Astrocyte of the spinal cord (primary cell): Measurements from ENCODE around the gene ONECUT2.

Experiments used
- DNase-seq: peaks from one replicate; pipeline ENCODE4 v3.0.0; 2011; ENCODE audit warnings: low read depth, low spot score
- H3K4me3 ChIP-seq: 2 replicates; pipeline ENCODE4 v1.5.1; 2011; ENCODE audit warnings: low read depth, mild to moderate bottlenecking, low read length, moderate library complexity
- CTCF ChIP-seq: IDR thresholded peaks from 2 replicates; pipeline ENCODE4 v1.5.1; 2012; ENCODE audit warnings: low read depth, mild to moderate bottlenecking, low read length, inconsistent platforms
- in situ Hi-C: cut with HindIII; loops from 2 replicates; pipeline ENCODE4 v1.10.0; 2017; ENCODE audit warnings: low sequenced_read_pairs

ONECUT2 gene

DNA sequence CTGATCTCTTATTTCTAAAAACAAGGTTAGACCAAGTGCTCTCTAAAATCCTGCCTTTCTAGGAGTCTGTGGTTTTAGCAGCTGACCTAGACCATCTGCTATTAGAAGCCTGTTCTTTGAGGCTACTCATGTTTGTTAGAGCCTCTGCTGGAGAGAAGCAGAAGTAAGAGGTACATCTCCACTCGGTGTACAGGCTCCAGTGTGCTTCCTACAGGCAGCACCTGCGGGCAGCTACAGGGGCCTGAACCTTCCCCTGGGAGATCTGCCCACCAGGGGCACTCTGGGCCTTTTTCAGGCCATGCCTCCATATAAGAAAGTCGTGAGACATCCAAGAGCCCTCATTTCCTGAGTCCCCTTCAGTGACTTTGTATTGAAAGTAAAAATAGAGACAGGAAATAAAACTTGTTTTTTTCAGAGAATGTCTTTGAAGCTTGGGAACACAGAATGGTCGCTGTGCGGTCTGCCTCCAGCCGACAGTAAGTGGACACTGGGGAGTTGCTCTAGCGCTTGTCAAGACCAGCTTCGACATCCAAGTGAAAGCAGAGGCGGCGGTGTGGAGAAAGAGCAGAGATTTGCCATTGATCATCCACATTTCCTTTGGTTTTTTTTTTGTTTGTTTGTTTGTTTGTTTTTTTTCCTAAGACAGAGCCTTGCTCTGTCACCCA lies 31.7 kb downstream of the ONECUT2 start:
- DNase-seq = no peak
- no peak overlapping the region for H3K4me3 ChIP-seq
- TF ChIP-seq CTCF = no peak
- in situ Hi-C loops = no loop called here

GRCh38 chr18:57469884-57470283 lies 34.7 kb downstream of the ONECUT2 start:
- DNase-seq = no peak
- in situ Hi-C loops = no loop called here

DNA sequence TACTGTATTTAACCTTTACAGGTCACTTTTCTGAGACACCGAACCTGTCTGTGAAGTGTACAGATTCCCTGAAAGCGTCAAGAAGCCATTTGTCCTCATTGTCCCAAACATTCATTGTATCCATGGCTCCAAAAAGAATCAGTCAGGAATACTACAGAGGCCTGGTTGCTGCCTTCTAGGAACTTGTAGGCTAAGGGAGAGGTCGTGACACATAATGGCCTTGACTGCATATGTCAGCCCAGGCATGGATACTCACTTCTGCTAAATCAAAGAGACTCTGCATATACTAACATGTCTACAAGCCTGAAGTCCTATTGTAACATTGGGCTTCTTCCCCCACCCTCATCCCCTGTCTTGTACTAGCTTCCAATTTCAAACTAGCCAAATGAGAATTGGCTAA lies 40.2 kb downstream of the ONECUT2 start:
- no peak for TF ChIP-seq CTCF
- no peak for DNase-seq

More at GRCh38 chr18:57469884-57470283, 34.7 kb downstream of the ONECUT2 start:
- no peak for TF ChIP-seq CTCF
- no peak overlapping the region for H3K4me3 ChIP-seq

GRCh38 chr18:57475903-57476302 lies 40.7 kb downstream of the ONECUT2 start:
- no peak for TF ChIP-seq CTCF
- DNase-seq = no peak
- in situ Hi-C loops = no loop called here
- H3K4me3 ChIP-seq = no peak overlapping the region

More for the DNA sequence above, 40.2 kb downstream of the ONECUT2 start:
- H3K4me3 ChIP-seq = no peak overlapping the region
- in situ Hi-C loops = no loop called here

DNA sequence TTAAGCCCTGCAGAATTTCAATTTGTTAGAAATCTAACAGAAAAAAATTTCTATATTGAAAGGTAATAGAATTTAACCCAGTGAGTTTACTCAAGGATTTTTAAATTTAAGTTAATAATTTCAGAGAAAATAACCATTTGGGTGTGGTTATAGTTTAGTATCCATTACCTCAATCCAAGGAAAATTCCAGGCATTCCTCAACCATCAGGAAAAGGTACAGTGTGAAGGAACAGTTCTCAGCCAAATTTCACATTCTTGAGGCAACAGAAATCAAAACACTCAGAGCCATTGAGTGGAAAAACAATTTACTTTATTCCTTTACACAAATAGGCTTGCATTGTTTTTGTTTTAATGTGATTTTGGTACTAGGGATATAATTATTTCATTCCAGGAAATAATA lies 45.6 kb downstream of the ONECUT2 start:
- no peak overlapping the region for H3K4me3 ChIP-seq
- no peak for DNase-seq
- in situ Hi-C loops = no loop called here
- TF ChIP-seq CTCF = no peak

GRCh38 chr18:57497372-57498294 lies 62.5 kb downstream of the ONECUT2 start:
- no peak overlapping the region for H3K4me3 ChIP-seq
- no peak for TF ChIP-seq CTCF
- peak; percentile 18 for DNase-seq
- in situ Hi-C loops = no loop called here
